GM19467 (cell line): ENCODE data around the gene SH3PXD2B.
"Not testable (repeated sequence)": the region's sequence is repeated elsewhere in the genome, so short reads cannot be mapped to it uniquely, and the experiment has no call there.

Experiments used
- ATAC-seq: cut with Tn5 transposase; IDR thresholded peaks from one replicate; pipeline ENCODE4 v1.9.1; 2021; ENCODE audit warnings: mild to moderate bottlenecking, moderate library complexity; ENCODE audit not compliant: unreplicated experiment

SH3PXD2B gene

DNA sequence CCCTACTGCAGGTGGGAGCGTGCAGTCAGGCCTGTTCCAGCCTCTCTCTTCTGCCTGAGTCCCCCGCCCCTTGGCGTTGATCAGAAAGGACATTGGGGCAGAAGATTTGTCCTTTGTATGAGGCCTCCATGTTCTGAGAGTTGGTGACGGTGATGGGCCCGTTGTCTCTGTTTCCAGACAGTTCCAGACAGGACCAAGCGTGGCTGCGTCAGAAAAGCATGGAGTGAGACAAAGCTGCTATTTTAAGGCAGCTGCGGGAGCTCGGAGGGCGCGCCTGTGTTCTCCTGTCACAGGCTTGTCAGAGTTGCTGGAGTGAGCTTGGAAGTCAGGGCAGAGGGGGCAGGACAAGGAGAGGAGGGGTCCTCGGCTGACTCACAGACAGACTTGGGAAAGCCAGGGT is 32.1 kb upstream of the SH3PXD2B start:
- no peak for ATAC-seq

DNA sequence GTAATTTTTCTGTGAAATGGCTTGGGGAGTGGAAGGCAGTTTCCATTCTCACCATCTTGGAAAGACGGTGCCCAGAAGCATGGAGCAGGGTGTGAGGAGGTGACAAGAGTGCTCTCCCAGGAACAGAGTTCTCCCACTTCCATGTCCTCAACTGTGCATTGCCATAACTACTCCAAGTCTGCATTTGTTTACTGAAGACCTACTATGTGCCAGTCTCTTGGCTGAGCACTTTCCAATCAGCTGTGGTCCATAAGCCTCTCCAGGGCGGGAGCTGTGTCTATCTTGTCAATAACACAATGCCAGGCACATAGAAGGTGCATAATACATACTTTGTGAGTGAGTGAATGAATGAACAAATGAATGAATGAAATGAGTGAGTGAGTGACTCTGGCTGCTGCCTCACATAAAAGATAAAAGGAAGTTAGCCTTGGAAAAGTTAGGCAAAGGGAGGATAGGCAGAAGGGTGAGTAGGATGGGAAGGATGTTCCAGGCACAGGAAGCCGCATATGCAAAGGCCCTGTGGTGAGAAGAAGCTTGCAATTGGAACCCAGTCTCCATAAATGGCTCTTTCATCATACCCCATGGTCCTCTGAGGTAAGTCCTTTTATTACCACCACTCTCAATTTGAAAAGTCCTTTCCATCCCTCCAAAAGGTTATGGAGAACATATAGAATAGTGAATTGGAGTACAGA is 31.3 kb upstream of the SH3PXD2B start:
- ATAC-seq = no peak

DNA sequence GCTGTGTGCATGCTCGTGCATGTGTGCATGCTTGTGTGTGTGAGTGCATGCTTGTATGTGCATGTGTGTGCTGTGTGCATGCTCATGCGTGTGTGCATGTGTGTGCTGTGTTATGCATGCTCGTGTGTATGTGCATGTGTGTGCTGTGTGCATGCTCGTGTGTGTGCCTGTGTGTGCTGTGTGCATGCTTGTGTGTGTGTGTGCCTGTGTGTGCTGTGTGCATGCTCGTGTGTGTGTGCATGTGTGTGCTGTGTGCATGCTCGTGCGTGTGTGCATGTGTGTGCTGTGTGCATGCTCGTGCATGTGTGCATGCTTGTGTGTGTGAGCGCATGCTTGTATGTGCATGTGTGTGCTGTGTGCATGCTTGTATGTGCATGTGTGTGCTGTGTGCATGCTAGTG is 30.3 kb upstream of the SH3PXD2B start:
- ATAC-seq = no peak

DNA sequence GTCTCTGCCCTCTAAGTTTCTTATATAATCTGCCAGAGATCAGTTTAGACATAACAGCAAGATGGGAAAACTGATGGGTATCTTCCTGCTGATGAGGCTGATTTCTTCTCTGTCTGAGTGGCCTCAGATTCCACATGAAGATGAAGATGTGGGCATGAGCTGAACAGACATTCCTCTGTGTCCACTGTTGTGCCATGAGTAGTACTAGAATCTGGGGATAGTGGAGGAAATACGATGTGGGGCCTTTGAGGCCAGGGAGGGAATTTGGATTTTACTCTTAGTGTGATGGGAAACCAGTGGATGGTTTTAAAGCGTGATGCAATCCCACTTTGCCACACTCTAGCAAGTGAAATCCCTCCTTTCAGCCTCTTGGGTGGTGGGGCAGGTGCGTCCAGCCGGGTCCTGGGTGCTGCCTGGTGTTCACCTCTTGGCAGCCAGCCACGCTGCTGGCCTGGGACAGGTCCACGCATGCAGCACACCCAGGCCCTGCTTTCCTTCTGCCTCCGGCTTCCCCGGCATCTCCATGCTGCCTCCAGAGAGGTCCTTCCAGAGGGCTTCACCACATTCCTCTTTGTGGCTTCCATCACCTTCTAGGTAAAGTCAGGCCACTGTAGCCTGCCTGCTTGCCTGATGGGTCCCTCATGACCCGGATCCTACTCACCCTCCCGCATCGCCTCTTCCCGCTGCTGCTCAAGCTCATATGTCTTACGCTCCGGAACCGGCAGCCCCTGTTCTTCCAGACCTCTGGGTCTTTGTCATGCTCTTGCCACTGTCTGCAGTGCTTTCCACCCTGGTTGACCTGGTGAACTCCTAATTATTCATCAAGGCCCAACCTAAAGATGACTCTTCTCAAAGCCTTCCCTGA is 28.1 kb upstream of the SH3PXD2B start:
- ATAC-seq = no peak

DNA sequence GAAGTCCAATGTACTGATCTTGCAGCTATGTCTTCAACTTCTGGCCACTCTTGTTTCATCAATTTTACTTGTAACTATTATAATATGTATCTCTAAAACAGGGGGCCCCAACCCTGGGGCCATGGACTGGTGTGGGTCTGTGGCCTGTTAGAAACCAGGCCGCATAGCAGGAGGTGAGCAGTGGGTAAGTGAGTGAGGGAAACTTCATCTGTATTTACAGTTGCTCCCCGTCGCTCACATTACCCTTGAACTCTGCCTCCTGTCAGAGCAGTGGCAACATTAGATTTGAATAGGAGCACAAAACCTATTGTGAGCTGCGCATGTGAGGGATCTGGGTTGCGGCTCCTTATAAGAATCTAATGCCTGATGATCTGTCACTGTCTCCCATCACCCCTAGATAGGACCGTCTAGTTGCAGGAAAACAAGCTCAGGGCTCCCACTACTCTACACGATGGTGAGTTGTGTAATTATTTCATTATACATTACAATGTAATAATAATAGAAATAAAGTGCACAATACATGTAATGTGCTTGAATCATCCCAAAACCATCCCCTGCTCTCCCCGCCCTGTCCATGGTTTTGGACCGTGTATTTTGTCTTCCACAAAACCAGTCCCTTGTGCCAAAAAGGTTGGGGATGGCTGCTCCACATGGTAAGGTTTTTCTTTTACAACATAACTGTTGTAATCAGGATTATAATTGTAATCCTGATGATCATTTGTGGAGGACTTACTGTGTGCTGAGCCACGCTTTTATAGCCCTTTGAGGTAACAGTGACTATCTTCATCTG is 26.9 kb upstream of the SH3PXD2B start:
- no peak for ATAC-seq

DNA sequence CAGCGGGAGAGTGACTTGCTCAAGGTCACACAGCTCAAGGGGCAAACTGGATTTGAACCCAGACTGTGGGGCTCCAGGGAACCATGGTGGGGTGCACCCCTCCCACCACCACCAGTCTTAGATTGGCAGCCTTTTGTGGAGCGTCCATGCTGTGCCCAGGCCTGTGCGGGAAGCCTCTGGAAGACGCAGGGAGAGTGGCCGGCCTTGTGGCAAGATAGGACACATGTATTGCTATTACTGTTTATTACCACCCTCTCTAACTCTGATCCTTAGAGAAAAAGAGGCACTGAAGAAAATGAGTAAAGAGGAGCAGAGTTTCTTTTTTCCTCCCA is 25.4 kb upstream of the SH3PXD2B start:
- no peak for ATAC-seq

DNA sequence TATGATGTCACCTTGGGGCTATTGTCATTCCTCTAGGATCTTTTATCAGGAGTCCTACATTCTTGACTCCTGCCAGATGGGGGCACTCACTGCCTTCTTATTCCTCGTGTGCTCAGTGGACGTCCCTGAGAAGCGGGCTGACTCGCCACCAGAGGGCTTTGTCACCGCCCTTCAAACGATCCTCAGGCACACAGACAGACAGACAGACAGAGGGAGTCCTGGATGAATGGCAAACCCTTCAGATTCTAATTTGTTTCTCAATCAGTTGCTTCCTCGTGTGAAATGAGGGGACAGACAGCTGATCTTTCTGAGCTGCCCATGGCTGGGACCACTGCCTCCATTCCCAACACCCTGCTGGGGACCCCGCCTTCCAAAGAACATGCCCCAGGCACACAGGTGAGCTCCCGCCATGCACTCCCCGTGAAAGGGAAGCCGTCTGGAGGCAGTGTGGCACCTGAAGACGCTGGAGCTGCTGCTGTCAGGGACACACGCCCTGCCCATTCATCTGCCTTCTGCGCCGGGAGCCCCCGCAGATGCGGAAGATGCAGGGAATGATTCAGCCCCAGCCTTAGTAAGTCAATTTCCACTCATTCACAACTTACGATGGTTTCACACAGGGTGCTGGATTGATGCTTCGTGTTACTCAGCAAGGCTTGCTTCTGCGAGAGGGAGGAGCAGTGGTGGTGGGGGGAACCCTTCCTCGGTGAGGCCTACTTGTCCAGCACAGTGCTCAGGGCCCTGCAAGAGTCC is 24.9 kb upstream of the SH3PXD2B start:
- ATAC-seq = no peak

DNA sequence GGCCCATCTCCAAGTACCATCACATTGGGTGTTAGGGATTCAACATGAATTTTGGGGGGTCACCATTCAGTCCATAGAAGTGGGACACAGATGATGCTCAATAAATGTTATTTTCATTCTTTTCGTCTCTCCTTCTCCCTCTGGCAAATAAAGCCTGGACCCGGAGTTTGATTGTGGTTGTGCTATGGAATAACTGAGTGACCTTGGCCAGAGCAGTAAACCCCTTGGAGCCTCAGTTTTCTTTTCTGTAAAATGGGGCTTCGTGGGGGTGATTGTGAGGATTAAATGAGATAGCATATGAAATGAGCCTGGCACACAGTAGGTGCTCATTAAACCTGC is 24.3 kb upstream of the SH3PXD2B start:
- not testable (repeated sequence) for ATAC-seq

DNA sequence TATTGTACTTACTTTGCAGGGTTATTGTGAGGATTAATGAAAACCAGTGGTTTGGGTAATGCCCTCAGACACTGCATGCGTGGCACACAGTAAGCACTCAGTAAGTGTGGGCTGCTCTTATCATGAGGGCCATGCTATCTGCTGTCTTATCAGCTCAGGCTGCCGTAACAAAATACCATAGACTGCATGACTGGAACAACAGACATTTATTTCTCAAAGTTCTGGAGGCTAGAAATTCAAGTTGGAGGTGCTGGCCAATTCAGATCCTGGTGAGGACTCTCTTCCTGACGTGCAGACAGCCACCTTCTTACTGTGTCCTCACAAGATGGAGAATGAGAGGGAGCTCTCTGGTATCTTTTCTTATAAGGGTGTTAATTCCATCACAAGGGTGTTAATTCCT is 23.9 kb upstream of the SH3PXD2B start:
- ATAC-seq = no peak

DNA sequence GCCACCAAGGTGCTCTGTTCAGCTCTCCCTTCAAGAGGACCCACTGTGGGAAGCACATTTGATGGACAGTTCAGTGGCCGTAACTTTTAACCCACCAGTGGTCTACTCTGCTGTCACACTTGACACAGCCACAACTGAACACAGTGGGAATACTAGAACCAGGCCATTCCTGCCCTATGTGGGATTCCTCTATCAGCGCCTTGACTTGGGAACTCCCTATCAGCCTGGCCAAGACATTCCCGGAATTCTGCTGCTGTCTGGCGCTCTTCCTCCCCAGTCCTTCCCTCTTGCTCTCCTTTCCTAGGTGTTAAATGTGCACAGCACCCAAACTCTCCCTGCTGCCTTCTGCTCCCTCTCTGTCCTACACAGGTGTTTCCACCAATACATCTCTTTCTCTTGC is 23.1 kb upstream of the SH3PXD2B start:
- no peak for ATAC-seq

DNA sequence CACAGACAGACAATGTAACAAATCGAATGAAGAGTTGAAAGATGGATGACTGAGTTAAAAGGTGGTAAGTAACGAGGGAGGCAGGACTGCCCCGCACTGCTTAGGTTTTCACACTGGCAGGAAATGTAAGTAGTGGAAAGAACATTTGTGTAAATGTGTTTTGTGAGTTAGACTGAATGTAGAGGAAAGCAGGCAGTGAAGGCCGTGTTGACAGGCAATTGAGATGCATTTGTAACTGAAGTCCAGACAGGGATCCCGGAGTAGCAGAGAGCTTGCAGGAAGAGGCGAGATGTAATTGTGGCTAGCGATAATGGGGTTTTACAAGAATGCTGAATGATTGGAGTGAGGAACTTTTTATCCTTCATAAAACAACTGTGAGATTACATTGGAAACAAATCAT is 20.0 kb upstream of the SH3PXD2B start:
- no peak for ATAC-seq

DNA sequence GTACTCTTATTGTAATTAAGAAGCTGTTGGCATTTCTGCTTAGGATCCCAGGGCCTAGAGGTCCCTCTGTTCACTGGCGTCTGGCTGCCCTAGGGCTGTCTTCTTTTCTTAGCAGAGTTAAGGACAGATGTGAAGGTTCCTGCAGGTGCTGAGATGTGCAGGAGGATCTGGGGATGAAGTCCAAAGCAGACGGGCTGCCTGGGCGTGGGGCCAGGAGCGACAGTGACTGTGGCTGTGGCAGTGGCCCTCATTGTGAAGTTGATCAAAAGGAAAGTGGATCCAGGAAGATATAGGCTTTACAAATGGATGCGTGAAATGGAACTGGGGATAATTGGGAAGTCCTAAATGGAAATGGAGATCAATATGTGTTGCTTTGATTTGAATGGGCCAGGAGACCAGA is 19.1 kb upstream of the SH3PXD2B start:
- ATAC-seq = no peak

DNA sequence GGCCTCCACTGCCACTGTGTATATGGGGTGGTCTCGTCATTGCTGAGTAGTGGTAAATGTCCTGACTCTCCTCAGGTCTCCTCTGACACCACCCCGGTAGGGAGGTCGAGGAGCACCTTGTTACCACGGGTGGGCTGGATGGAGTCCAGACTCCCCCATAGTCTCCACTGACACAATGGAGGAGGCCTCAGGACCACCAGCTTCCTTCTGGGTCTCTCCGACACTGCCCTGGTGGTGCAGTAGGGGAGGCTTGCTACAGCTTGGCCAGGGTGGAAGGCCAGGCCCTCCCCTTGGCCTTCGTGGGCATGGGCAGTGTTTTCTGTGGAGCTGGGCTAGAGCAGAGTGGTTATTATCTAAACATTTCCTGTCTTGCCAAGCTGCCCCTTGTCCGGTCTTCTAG is 15.4 kb upstream of the SH3PXD2B start:
- no peak for ATAC-seq

DNA sequence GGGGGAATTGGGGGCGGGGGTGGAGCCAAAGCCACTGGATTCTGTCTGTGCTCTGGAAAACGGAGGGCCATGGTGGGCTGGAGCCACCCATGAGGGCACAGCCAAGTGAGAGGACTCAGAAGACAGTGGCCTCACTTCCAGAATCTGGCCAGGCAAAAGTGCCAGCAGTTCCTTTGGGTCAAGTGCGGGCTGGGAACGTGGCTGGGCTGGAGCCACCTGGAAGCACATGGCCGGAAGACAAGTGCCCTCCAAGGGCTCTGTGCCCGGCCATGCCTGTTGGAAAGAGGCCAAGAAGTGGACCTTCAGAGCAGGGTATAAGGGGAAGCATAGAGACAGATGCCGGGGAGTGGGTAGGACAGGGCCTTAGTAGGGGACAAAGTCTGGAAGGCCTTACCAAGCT is 11.7 kb upstream of the SH3PXD2B start:
- no peak for ATAC-seq

DNA sequence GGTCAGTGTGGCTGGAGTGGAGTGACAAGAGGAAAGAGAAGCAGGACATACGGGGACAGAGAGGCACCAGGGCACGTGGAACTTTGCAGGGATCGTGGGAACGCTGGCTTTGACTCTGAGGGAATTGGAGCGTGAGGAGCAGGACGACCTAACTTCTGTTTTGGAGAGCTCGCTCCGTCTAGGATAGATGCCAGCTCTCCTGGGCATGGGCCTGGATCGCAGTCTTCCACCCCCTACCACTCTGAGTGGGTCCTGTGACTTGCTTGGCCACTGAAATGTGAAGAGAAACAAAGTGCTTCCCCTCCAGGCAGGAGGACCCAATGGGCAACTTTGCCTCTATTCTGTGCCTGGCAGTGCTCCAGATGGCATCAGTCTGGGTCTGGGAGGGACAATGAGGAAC is 8.7 kb upstream of the SH3PXD2B start:
- ATAC-seq = no peak

DNA sequence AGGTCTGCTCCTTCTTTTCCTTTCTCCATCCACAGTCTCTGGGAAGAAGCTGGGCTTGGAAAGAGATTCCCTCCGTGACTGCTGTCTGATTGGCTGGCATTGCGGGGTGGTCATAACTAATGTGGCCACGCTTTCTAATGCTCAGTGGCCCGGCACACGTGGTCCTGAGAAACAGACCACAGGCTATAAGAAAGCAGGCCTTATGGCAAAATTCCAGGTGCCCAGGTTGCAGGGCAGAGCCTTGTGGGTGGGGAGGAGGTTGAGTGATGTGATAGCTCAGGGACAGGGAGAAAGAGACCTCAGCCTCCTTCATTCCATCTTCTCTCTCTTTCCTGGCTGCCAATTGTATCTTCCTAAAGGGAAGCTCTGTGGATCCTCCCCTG is 5.4 kb upstream of the SH3PXD2B start:
- no peak for ATAC-seq

DNA sequence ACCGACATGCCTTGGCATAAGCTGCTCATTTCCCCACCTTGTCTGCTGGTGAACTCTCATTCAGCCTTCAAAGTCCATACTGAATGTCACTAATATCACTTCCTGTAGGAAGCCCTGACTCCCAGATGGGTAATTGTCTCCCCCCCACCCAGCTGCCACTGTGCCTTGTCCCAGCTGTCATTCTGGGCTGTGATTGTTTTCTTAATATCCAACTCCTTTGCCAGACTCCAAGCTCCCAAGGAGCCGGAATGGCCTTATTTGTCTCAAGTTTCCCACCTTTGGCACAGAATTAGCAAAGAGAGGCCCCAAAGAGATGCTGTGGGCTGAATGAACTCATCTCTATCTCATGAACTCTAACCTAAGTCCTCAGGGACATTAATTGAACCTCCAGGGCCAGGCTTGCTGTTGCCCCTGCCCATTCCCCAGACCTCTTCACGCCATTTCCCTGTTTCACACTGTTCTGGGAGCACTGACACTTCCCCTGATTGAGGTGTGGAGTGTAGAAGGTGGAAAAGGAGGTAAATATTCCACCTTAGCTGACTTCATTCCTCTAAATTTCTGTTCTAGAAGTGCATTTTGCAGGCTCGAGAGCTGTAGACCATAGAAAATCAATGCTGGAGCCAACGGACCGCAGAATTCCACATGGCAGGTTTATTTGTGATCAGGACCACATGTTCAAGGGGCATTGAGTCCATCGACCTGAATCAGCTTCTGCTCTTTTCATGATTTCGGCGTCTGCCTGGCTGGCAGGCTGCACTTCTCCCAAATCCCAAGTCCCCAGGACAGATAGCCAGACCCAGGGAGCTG is 4.9 kb upstream of the SH3PXD2B start:
- ATAC-seq = no peak

DNA sequence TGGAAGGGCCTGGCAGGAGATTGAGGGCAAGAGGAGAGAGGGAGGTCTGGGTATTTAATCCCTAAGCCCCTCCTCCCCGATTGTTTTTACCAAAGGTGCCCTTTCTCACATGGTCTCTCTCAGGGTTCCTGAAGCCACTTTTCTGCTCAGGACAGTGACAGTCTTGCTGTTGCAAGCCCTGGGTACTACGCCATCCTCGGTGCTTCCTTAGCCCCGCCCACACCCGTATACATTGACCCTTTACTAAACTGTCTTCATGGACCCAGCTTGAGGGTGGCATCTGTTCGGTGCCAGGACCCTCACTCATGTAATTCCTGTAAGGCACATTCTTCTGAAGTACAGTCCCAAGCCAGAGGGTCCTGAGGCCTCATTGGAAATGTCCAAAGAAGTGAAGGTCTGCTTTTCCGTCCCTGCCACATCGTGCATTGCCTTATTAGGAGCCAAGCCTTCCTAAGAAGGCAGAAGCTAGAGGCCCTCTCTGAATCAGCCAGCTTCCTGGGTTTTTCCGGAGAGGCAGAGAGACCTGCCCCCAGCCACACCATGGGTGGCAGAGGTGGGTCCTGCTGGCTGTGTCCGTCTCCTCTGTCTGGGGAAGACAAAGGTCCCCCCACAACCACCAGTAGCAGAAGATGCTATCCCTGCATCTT is 1.9 kb upstream of the SH3PXD2B start:
- no peak for ATAC-seq

DNA sequence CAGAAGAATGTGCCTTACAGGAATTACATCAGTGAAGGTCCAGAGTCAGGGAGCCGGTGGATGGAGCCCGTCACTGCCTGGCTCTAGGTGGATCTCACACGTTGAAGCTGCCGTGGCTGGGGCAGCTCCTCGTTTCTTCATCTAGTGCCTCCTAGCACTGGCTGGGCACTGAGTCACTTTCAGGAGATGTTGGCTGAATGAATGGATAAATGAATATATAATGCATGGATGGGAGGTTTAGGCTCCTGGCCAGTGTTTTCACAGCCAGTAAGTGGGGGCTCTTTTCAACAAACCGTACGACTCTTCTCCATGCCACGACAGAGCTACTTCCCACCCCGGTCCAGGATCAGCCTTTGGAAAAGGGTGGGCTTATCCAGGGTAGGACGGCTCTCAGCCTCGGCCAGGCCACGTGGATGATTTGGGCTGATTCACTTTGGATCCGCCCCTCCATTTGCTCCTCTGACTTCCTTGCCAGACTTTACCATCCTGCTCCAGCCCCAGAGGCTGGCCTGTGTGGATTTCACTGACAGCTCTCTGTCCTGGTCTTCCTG is 1.3 kb upstream of the SH3PXD2B start:
- ATAC-seq = no peak

DNA sequence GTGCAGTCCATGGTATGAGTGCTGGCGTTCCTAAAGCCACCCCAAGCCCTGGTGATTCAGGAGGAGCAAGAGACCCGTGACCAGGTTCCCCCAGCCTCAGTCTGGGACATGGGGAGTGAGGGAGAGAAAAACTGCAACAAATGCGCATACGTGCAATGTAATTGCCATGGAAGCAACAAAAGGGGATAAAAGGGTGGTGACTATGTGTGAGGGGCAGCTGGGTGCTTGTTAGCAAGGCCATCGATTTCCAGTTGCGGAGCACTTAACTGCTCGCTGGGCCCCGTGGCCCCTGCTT is 709 bp upstream of the SH3PXD2B start:
- no peak for ATAC-seq
